Measurements from ENCODE around the gene LYZL1.
"Not testable (repeated sequence)": the region's sequence is repeated elsewhere in the genome, so short reads cannot be mapped to it uniquely, and the experiment has no call there.

LYZL1 gene

DNA sequence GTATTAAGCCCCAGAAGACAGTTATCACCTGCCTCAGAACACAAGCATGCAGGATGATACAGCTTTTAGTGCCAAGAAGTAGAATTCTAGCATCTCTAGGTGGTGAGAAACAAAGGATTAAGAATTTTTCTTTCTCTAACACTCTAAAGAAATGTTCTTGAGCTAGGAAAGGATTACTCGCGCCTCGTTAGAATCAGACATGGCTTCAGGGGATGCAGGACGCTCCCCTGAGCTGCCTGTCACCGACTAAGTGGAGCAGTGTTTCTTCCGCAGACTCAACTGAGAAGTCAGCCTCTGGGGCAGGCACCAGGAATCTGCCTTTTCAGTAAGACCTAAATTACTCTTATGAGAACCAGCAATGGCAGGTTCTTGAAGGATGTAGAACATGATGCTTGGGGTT lies at the start of gene LYZL1:
TSS of gene LYZL1 (plus strand) at position 165 of the 400 bp plus-strand sequence. CDS start 2,798 bp downstream, outside the sequence.
- not testable (repeated sequence) for DNase-seq

DNA sequence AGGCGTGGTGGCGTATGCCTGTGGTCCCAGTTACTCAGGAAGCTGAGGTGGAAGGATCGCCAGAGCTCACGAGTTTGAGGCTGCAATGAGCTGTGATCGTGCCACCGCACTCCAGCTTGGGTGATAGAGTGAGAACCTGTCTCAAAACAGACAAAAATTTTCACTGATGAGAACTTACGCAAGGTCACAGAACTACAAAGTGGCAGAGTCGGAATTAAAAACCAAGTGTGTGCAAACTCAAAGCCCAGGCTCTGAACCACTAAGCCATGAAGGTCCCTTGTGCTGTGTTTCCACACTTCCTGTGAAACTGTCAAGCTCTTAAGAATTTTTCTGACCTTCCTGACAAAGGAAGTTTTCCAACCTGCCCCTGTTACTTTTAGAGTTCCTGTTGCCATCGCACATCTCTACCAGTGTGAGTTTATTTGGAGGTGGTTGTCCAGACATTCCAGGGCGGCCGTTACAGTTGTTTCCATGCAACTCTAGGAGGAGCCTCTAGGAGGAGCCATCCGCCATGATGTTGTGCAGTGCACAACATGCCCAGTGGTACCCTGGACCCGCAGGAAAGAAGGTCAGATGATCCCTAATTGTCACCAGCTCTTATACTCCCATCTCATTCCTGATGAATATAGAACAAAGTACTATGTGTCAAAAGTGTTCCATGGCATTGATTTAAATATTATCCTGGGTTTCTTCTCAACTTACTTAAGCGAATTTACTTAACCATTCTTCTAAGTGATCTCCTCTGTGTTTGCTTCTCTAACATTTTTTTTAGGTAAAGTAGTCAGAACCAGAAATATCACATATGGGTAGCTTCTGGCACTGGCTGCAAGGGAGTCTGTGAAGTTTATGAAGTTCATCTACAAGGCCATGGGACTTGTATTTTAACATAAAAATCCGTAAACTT lies 49.0 kb upstream of the LYZL1 start:
- no peak for DNase-seq

DNA sequence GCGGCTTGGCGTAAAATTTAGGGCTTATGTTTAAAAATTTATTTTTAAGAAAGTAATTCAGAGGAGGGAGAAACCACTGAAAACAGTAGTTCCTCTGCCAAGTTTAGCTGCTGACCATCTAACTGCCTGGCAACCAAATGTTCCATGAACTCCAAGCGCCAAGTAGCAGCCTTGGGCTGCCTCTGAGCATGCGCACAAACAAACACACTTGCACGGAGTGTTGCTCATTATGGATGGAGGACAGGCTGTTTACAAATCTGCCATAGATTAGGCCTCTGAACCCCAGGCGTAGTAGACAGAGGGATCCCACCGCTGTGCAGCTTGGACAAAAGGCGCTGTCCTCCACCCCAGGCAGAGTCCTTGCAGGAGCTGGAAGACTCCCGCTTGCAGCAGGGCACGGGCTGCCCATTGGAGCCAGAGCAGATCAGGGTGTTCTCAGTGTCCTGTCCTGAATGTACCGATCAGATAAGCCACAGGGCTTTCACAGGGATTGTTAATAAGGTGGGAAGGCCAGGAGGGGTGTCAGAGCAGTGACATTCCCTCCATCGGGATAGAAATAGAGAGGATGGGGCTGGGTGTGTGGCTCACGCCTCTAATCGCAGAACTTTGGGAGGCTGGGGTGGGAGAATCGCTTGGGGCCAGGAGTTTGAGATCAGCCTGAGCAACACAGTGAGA lies 47.7 kb upstream of the LYZL1 start:
- DNase-seq: no peak

DNA sequence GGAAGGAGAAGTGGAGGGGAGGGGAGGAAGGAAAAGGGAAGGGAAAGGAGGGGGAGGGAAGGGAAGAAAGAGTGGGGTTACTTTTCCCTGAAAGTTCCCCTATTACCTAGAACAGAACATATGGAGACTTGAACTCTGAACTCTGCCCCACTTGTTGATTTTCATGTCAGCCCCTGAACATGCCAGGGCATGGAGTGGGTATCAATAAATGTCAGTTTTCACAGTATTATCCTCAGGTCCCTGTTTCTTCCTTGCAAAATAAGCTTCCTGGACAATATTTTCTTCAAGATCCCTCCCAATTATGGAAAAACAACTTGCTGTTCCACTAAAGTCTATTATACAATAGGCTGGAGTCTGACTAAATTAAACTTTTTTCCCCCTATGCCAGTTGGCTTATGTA lies 46.9 kb upstream of the LYZL1 start:
- no peak for DNase-seq

DNA sequence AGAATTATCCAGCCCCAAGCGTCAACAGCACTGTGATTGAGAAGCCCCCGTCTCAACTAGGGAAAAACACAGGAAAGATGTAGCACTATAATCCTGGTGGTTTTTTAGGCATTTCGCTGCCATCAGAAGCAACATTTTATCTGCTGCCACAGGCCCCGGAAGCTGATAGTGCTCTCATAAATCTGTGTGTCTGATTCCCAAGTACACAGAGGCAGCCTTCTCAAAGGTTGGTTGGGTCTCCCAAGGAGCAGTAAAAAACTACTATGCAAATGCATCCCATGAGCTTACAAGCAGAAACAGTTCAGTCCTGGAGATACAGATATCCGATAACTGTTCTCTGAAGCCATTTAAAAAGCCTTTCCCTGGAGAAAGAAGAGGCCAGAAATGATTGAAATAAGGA lies 45.8 kb upstream of the LYZL1 start:
- DNase-seq: no peak

DNA sequence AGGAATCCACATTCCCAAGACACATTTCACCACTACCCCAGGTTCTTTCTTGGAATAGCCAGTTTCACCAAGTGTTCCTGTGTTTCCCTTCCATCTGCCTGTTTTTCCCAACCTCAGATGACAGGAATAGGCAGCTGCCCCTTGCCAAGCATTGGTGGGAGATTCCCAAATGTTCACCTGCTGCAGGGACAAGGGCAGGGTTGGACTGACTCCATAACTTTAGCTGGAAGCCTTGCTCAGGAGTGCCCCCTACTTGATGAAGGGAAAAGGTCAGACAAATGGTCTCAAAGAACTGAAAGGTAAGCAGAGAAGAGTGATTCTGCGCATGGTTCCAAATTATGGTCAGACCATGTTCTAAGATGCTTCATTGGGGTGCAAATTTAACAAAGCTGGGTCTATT lies 45.1 kb upstream of the LYZL1 start:
- DNase-seq: no peak

DNA sequence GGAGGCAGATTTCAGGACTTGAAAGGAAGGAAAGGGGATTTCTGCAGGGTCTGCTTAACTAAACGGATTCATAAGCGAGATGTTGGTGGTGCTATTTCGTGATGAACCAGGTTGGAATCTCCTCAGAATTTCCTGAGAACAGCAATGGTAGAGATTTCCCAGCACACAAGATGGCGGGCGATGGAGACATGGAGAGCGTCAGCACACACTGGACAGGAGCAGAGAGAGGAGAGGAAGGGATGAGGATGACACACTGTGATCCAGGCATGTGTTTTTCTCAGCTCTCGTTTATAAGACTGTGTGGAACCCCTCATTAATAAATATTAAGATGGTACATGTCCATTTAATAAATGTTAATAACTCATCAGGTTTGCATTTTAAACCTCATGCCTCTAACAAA lies 43.9 kb upstream of the LYZL1 start:
- DNase-seq: no peak

DNA sequence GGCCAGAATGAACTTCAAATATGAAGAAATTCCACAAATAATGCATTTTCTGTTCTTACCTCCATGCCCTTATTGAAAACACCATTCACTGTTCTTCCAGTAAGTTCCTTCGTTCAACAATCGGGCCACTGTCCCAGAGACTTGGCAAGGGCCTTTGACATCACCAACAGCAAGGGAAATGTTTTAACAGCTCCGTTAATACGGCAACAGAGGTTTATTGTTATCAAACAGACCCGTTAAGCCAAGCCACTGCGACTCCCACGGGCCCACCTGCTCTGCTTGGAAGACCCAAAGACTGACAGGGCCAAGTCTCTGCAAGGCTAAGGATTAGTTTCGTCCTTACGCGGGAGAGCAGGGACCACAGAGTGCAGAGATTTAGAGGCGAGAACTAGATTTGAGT lies 43.4 kb upstream of the LYZL1 start:
- DNase-seq: no peak

DNA sequence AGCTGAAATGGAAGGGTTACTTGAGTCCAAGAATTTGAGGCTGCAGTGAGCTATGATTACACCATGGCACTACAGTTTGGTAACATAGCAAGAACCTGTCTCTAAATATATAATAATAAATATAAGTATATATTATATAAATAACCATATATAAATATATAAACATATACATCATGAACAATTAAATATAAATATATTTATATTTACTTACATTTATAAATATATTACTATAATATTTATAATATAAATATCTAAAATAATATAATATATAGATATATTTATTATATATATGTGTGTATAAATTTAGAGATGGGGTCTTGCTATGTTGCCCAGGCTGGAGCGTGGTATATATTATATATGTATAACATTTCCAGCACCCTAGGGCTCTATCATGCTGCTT lies 42.4 kb upstream of the LYZL1 start:
- DNase-seq: no peak

DNA sequence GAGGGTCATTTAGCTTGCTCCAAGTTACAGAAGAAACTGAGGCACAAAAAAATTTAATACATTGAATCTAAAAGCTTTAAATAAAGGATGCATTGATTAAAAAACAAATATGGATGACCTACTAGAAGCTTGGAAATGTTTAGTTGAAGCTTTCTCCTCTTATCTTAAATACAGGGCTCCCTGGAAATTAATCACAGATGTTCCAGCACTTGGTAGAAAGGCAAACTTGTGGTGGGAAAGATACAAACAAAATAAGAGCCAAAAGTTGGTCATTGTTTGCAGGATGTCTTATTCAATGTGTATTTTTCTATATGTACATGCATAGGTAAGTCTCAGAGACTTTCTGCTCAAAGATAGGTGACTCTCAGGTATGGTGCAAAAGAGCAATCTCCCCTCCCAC lies 40.7 kb upstream of the LYZL1 start:
- DNase-seq: no peak

DNA sequence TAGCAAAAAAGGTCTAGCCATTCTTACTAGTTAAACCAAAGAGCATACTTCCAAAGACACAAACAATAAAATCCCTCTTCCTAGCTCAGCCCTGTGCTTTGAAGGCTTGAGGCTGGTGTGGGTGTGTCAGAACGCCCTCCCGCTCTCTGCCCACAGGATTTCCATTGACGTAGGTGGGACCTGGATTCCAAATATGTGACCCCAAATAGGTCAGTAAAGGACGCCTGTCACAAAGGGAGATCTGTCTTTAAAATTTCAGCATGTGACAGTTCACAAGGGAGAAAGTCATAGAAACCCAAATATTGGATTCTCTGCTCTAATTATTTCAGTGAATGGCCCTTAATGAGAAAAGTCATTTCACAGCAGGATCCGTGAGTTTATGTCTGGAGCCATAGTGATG lies 39.9 kb upstream of the LYZL1 start:
- no peak for DNase-seq

DNA sequence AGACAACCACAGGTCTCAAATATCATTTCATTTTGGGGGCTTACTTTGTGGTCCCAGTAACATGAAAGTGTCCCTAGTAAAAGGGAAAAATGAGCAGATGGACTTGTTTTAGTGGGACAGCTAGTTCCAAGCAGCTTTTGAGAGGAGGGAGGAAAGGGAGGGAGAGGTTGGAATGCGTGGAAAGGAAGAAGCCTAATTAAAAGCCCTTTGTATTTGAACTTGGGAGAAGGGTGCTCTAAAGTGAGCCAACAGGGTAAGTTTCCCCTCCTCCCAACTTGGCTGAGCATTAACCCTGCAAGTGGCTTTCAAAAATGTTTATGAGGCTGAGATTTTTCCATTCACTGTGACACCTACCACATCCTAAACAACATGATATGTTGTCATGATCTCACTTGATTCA lies 38.8 kb upstream of the LYZL1 start:
- no peak for DNase-seq

DNA sequence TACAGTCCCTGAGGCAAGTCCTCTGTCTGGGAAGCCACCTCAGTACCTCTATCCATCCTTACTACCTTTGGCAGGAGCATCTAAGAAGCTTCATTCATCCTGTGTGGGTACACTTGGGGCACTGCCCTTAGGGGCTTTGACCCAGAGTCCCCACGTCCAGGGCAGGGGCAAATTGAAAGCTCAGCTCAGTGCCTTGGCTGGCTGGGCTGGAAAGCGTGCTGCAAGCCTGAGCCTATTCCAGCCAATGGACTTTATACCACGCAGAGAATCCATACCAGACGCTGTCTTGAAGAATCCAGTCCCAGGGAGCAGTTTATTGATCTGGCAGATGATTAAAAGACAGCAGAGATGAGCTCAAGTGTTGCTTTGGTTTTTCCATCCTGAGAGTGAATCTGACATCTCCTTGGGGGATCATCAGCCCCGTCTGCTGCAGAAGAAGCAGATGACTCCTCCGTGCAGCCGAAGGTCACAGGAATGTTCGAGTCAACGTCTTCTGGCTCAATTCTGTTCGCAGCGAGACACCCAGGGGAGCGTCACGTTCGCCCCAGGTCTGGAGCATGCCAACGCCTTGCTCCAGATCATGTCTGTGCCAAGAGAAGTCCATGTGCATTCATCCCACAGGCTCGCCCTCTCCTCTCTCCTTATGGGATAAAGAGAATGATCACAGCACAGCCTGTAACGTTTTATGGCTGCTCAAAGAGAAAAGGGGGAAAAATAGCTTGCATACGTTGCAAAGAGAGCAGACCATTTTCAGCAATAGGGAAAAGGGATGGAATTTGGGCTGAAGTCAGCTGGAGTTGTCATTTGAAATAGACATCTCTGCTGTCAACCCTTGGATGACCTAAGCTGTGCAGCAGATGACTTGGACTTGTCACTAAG lies 35.8 kb upstream of the LYZL1 start:
- DNase-seq: no peak

DNA sequence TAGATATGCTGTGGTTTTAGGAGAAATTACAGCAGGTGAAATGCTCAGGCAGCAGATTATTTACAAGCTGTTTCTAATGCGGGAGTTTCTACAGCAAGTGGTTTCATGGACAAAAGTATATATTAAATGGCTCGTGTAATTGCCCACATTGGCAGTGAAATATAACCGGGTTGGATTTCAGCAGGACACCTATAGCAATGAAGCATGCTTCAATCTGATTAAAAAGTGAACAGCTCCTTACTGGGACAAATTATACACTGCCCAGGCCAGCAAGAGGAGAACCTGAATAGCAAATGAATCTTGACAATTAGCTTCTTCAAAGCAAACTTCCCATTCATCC lies 35.2 kb upstream of the LYZL1 start:
- no peak for DNase-seq

DNA sequence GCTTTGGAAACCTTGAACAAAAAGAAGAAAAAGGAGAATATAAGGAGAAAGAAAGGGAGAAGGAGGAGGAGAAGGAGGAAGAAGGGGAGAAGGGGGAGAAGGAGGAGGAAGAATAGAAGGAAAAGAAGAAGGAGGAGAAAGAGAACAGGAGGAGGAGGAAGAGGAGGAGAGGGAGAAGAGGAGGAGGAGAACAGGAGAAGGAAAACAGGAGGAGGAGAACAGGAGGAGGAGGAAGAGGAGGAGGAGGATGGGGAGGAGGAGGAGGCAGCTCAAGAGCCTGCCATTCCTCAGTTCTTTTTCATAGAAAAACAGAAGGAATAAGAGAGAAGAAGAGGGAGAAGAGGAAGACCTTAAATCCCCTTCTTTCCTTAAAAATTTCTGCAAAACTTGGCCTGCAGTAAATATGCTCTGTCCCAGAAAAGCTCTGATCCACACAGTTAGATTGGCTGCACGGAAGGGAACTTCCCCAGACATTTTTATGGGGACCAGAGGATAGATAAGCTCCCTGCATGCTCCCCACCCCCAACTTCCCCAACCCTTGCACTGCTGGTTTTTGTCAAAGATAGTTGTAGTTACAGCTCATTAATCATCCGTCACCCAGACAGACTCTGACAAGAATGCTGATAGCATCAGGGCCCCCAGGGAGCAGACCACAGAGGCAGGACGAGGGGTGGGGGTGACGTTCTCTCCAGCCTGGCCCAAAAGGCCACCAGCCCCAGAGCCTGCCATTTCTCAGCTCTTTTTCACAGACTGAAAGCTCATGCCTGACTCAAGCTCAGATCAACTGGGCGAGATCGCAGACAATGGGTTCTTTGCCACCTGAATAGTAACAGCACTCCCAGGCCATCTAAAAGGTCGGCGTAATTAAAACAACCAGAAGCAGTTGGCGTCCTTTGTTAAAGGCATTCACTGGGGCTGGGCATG lies 34.5 kb upstream of the LYZL1 start:
- DNase-seq: no peak

DNA sequence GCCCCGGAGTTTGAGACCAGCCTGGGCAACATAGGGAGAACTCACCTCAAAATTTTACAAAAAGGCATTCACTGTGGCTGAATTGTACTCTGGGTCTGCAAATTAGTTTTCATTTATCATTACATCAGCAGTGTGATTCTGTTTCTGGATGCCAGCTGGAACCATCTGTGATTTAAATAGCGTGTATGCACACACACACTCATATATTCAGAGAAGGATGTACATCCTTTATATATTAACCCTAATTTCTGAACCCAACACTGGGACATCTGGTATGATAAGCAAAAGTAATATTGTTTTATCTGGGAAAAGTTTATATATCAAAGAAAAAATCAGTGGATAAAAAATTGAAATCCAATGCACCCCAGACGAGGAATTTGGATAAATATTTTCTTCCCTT lies 33.8 kb upstream of the LYZL1 start:
- DNase-seq: no peak

DNA sequence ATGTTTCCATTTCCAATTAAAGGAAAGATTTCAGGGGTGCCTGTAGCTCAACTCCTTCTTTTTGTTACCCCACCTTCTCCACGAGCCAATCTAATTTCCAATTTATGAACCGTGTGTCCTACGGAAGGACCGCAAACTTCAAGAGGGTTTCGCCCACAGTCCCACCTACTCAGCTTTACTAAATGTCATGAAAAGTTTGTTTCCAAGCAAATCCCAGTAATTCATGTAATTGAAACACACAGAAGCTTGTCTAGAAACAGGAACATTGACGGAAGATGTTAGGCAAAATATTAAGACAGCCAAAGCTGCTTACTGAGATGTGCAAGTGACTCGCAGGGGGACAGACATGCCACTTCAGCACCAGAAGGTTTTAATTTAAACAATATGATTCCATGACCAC lies 32.9 kb upstream of the LYZL1 start:
- DNase-seq: no peak

DNA sequence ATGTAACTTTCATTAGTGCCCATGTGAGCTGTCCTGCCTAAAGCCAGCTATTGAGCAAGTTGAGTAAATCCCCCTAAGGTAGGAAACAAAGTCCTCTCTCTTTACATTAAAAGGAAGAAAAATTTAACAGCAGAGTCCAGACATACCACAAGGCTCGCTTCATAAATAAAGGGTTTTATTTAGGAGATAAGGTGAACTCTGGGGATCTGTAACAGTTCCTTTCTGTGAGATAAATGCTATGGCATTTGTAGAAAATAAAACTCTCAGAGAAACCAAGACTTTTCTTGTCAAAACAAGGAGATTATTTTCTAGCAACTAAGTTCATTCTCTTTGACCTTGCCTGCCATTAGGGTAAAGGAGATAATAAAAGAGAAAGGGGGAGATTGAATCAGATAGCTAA lies 32.3 kb upstream of the LYZL1 start:
- no peak for DNase-seq

DNA sequence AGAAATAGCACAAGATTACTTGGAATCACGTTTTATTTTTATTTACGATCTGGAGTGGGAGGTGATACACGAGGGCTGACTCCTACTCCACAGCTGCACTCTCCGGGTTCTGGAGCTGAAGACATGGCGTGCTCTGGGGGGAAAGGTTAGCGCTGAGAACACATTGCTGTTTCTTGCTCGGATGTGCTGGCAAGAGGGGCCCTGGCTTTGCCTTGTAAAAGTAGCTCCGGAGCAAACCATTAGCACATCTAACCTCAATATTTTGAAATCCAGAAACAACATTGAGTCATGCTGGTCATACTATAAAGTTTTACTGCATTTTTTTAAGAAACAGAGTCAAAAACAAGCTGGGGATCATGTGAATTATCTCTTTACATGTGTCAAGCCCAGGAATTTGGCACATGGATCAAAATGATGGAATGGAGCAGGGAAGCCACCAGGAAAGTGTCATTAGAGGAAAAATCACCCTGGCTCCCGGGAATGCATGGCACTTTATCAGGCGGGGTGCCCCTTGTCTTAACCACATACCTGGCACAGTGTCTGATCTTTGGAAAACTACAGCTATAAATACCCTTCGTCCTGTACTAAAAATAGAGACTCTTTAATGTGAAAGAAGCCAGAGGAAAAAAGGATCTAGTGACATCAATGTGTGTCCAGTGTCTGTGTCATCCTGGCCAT lies 31.6 kb upstream of the LYZL1 start:
- no peak for DNase-seq

DNA sequence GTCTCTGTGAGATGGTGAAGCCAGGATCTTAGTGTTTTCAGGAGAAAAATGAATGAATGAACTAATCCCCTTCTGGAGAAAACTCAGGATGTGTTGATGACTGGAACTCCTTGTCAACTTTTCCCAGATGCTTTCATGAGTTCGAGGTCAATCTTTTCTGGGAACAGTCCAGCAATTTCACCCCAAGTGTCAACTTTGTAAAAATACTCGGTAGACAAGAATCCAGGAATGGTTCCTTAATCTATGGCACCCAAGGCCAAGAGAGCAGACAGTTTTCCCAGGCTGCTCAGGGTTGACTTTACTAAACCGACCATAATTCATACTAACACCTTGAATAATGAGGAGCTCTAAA lies 31.1 kb upstream of the LYZL1 start:
- no peak for DNase-seq

DNA sequence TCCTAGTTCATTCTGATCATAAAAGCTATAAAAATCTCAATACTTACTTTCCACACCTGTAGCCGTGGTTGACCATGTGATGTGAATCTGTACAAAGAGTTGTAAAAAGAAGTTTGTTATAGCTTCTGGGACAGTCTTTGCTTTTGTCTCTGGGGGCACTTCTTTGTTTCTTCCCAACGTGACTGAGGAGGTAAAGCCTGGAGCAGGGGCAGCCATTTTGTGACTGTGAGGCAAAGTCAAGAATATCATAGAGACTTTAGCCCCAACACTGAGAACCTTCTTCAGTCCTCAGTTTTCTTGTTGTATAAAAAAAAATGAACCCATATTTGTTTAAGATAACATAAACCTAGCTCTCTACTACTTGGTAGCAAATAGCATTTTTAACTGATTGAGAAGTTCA lies 29.4 kb upstream of the LYZL1 start:
- no peak for DNase-seq

DNA sequence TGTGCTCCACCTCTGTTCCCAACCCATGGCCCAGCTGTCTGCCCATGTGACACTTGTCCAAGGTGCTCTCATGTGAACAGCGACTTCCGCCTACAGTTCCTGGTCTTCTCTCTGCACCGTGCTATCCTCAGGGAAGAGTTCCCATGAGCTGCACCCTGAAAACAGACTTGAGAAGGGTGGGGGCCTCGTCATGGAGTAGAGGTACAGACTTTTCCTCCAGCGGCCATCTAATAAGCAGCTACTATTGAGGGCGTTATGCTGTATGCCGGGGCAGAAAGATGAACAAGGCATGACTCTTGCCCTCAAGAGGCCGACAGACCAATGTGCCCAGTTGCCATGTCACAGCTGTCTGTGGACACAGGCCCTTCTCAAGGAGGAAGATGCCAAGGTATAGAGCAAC lies 25.4 kb upstream of the LYZL1 start:
- no peak for DNase-seq
